HG02970 (cell line): ENCODE data around the gene LPAR2.
"Not testable (repeated sequence)": the region's sequence is repeated elsewhere in the genome, so short reads cannot be mapped to it uniquely, and the experiment has no call there.

Experiments used
- ATAC-seq: cut with Tn5 transposase; IDR thresholded peaks from one replicate; pipeline ENCODE4 v1.9.1; 2021; ENCODE audit warnings: mild to moderate bottlenecking, moderate library complexity, moderate number of reproducible peaks; ENCODE audit not compliant: unreplicated experiment, low FRiP score

The LPAR2 gene

GRCh38 chr19:19627621-19628500 is at the start of gene LPAR2:
Gene LPAR2 (minus strand): TSS chr19:19628220. CDS start chr19:19627275, 945 bp downstream.
- no peak for ATAC-seq

- ATAC-seq = no peak
Measured at GRCh38 chr19:19677579-19677978, 49.6 kb upstream of the LPAR2 start.

GRCh38 chr19:19674315-19674714 is 46.3 kb upstream of the LPAR2 start:
- ATAC-seq = no peak

- no peak for ATAC-seq
Measured at GRCh38 chr19:19672816-19673215, 44.8 kb upstream of the LPAR2 start.

- no peak for ATAC-seq
Measured at GRCh38 chr19:19670070-19670551, 42.1 kb upstream of the LPAR2 start.

- peak; percentile 59 for ATAC-seq
Measured at GRCh38 chr19:19668230-19669012, 40.4 kb upstream of the LPAR2 start, which contains the start of gene ZNF101. Gene ZNF101 (plus strand): TSS chr19:19668839. CDS start chr19:19668964, 125 bp downstream.

- not testable (repeated sequence) for ATAC-seq
Measured at GRCh38 chr19:19665420-19665948, 37.5 kb upstream of the LPAR2 start.

- ATAC-seq = peak; percentile 65
Measured at GRCh38 chr19:19663256-19664120, 35.5 kb upstream of the LPAR2 start, which contains the start of gene ATP13A1. Gene ATP13A1 (minus strand): TSS chr19:19663676. CDS start chr19:19663666, 10 bp downstream.

GRCh38 chr19:19662871-19663255 is 34.8 kb upstream of the LPAR2 start:
- ATAC-seq = no peak

- ATAC-seq = no peak
Measured at GRCh38 chr19:19662344-19662743, 34.3 kb upstream of the LPAR2 start.

- ATAC-seq = no peak
Measured at GRCh38 chr19:19661675-19662251, 33.7 kb upstream of the LPAR2 start.

- no peak for ATAC-seq
Measured at GRCh38 chr19:19661141-19661674, 33.2 kb upstream of the LPAR2 start.

- no peak for ATAC-seq
Measured at GRCh38 chr19:19659646-19660245, 31.7 kb upstream of the LPAR2 start.

GRCh38 chr19:19657397-19657783 is 29.4 kb upstream of the LPAR2 start:
- no peak for ATAC-seq

- no peak for ATAC-seq
Measured at GRCh38 chr19:19656451-19657396, 28.7 kb upstream of the LPAR2 start.

GRCh38 chr19:19655641-19656343 is 27.8 kb upstream of the LPAR2 start:
- ATAC-seq = no peak

- ATAC-seq = no peak
Measured at GRCh38 chr19:19655051-19655594, 27.1 kb upstream of the LPAR2 start.
